ENCODE measurements around the gene CIT.

Gene CIT

GRCh38 chr12:119692410-119692809 is 184.7 kb downstream of the CIT start:
- no peak for DNase-seq

- DNase-seq = no peak
Observed at GRCh38 chr12:119691202-119691810, 185.8 kb downstream of the CIT start.

- DNase-seq = no peak
Observed at GRCh38 chr12:119689935-119690500, 187.1 kb downstream of the CIT start.

GRCh38 chr12:119687879-119688278 is 189.2 kb downstream of the CIT start:
- DNase-seq = no peak

GRCh38 chr12:119687406-119687805 is 189.7 kb downstream of the CIT start:
- no peak for DNase-seq

- DNase-seq = no peak
Observed at GRCh38 chr12:119686776-119687175, 190.3 kb downstream of the CIT start.

- no peak for DNase-seq
Observed at GRCh38 chr12:119686355-119686754, 190.8 kb downstream of the CIT start.

- no peak for DNase-seq
Observed at GRCh38 chr12:119685375-119685774, 191.7 kb downstream of the CIT start.

- DNase-seq = no peak
Observed at GRCh38 chr12:119684711-119685369, 192.3 kb downstream of the CIT start.

- DNase-seq = no peak
Observed at GRCh38 chr12:119683816-119684215, 193.3 kb downstream of the CIT start.

GRCh38 chr12:119683413-119683812 is 193.7 kb downstream of the CIT start:
- no peak for DNase-seq

GRCh38 chr12:119682639-119683252 is 194.4 kb downstream of the CIT start:
- no peak for DNase-seq

- DNase-seq = no peak
Observed at GRCh38 chr12:119681728-119682638, 195.1 kb downstream of the CIT start.

- no peak for DNase-seq
Observed at GRCh38 chr12:119681111-119681510, 196.0 kb downstream of the CIT start.

- DNase-seq = no peak
Observed at GRCh38 chr12:119679490-119679889, 197.6 kb downstream of the CIT start.

GRCh38 chr12:119679081-119679480 is 198.0 kb downstream of the CIT start:
- no peak for DNase-seq

- no peak for DNase-seq
Observed at GRCh38 chr12:119678459-119678858, 198.7 kb downstream of the CIT start.

GRCh38 chr12:119676573-119676972 is 200.5 kb downstream of the CIT start:
- DNase-seq = no peak

- no peak for DNase-seq
Observed at GRCh38 chr12:119676022-119676421, 201.1 kb downstream of the CIT start.

- DNase-seq = no peak
Observed at GRCh38 chr12:119674560-119674959, 202.6 kb downstream of the CIT start.

GRCh38 chr12:119673634-119674033 is 203.5 kb downstream of the CIT start:
- no peak for DNase-seq

GRCh38 chr12:119672194-119672593 is 204.9 kb downstream of the CIT start:
- DNase-seq = no peak

GRCh38 chr12:119671070-119671469 is 206.1 kb downstream of the CIT start:
- DNase-seq = no peak
